ENCODE measurements around the gene SLC66A2. TPM values are rescaled to one million over a fixed set of nuclear protein-coding genes. Genes with fewer than 3 reads are reported as not detected.

Gene SLC66A2
- total RNA-seq, 1 donor from 2014 or later: 47.6 TPM

DNA sequence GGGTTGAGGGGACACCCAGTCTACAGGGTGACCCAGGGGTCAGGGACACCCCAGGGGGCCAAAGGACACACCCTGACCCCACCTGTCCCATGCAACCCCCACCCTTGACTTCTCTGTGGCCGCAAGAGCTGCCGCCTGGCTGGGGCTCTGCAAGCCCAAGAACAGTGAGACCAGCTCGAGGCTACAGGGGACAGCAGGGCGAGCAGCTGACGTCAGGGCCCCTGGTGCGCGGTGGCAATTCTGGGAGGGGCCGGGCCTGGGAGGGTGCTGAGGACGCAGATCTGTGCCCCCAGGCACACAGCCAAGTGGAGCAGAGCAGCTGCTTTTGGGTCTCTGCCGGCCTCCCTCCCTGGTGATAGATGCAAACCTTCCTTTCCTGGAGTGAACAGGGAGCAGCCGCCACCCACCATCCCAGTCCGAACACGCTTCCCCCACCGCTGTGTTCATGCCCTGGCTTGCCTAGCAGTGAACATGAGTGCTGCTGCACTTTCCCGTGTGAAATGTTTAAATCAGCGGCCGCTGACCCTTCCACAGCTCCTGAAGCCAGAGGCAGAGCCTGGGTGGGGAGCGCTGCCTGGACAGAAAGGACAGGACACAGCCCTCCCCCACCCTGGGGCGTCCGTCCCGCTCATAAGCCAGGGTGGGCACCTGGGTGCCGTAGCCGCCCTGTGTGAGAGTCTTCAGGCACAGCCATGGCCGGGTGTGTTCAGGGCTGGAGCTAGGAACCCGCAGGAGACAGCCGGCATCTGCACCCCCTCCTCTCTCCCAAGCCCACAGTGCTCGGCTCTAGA lies 46.9 kb downstream of the SLC66A2 start:
- DNase-seq (ENCODE audit: low read depth, low spot score): no peak

DNA sequence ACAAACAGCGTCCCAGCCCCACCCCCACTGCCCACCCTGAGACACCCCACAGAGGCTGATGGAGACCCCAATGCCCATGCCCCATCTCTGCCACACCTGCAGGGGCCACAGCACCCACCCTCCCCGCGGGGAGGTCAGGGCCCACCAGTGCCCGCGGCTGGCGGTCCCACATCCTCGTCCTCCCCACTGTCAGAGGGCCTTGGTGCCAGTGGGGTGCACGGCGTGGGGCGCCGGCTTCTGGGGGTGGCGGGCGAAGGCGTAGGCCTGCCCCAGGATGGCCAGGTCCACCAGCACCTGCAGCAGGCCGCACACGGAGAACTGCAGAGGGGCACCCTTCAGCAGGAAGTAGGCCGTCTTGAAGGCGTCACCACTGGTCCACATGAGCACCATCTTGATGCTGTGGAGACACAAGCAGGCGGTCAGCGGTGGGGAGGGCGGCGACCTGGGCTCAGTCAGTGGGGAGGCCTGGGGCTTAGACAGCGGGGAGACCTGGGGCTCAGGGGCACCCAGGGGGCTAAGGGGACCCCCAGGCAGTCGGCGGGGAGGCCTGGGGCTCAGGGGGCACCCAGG lies 47.6 kb downstream of the SLC66A2 start:
- no peak for DNase-seq (ENCODE audit: low read depth, low spot score)

DNA sequence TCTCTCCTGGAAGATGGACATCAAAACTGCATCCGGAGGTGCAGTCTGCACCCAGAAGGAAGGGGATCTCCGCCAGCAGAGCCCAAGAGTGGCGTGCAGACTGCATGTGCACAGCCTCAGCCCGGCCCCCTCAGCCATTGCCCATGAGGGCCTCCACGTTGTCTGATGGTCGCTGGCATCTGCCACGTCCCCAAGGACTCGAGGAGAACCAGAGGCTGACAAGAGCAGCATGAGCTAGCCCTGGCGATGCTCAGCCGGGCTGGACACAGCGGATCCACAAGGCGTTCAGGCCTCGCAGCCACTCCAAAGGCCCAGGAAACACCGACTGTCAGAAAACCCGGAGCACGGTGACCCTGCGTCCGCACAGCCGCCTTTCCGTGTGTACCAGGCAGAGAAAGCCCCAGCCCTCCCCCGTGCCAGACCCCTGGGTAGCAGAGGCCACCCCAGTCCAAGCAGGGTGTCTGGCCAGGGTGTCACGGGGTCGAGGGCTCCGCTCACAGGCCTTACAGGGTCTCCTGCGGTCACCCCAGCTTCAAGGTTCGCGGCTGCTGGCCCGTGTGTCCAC lies 48.3 kb downstream of the SLC66A2 start:
- no peak for DNase-seq (ENCODE audit: low read depth, low spot score)

DNA sequence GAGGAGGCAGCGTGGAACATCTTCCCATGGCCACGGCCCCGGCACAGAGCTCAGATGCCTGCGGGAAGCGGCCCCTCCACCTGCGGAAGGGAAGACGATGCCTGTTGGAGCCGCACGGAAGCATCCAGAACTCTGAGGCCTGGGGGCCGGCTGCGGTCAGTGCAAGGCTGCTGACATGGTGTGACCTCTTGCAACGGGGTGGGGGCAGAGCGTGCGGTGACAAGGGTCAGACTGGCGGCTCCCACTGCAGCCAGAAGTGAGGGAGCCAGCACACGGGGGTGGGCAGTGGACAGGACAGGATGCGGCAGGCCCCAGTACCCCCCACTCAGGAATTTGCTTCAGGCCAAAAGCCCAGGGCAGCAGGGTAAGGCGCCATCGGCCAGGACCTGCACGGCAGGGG lies 48.8 kb downstream of the SLC66A2 start:
- no peak for DNase-seq (ENCODE audit: low read depth, low spot score)

DNA sequence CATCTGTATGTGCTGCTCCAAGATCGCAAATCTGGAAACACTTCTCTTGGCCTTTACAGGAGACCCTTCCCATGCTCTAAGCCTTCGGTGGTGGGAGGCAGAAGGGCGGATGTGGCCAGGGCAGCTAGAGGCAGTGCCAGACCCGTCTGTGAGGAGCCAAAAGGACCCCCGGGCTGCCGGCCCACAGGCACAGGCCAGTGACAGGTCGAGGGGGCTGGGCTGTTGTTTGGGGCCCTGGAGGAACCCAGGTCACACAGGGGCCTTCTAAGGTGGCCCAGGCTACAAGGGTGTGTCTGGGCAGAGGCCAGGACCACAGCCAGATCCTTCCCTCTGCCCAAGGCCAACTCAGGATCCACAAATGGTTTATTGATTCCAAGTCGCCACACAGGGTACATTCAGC lies 49.4 kb downstream of the SLC66A2 start:
- no peak for DNase-seq (ENCODE audit: low read depth, low spot score)

DNA sequence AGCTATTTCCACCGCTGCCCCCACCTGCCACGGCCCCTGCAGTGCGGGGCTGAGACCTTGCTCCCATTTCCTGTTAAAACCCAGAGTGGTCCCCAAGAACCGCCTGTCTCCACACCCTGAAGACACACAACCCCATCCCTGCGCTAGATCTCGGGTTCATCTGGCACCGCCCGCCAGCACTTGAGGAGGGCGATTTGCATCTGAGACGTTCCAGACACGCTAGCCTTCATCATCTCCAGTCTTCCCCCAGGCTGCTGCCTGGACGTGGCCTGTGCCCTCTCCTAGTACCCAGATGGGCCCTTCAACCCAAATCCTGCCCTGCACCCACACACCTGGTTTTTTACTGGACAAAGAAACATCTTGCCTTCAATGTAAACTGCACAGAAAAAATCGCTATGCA lies 49.8 kb downstream of the SLC66A2 start:
- no peak for DNase-seq (ENCODE audit: low read depth, low spot score)

DNA sequence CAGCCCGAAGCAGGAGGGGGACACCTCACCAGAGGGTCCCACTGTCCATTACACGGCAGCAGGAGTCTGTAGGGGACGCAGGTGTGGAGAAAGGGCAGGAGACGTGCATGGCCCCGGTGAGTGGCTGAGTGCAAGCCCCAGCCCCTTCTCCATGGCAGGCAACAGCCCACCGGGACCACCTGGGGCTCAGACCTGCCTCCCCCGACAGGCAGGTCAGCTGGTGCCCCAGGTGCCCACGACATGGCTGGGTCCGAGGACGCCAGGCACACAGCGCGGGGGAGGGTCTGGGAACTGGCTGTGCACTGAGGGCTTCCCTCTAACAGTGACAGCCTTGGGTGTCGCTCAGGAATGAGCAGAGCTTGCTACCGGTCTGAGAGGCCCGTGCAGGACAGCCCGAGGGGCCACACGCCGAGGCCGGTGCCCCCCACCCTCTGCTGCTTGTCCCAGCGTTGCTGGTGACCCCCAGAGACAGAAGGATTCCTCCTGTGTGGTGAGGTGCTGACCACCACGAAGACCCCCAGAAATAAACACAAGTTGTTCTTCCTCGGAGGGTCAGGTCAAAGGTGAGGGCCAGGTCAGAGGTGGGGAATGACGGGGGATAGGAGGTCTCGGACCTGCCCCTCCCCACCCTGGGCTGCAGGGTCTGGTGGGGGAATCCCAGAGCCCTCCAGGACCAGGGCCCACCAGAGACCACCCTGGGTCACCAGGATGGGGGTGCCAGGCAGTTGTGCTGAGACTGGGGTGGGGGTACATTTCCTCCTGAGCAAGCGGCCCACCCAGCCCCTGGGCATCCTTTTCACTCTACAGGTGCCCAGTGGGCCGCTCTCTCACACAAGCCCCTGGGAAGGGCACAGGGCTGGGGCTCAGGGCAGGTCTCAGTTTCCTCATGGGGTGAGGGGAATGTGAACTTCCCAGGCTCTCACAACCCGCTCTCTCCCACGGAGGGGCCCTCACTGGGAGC lies 50.6 kb downstream of the SLC66A2 start:
- no peak for DNase-seq (ENCODE audit: low read depth, low spot score)

DNA sequence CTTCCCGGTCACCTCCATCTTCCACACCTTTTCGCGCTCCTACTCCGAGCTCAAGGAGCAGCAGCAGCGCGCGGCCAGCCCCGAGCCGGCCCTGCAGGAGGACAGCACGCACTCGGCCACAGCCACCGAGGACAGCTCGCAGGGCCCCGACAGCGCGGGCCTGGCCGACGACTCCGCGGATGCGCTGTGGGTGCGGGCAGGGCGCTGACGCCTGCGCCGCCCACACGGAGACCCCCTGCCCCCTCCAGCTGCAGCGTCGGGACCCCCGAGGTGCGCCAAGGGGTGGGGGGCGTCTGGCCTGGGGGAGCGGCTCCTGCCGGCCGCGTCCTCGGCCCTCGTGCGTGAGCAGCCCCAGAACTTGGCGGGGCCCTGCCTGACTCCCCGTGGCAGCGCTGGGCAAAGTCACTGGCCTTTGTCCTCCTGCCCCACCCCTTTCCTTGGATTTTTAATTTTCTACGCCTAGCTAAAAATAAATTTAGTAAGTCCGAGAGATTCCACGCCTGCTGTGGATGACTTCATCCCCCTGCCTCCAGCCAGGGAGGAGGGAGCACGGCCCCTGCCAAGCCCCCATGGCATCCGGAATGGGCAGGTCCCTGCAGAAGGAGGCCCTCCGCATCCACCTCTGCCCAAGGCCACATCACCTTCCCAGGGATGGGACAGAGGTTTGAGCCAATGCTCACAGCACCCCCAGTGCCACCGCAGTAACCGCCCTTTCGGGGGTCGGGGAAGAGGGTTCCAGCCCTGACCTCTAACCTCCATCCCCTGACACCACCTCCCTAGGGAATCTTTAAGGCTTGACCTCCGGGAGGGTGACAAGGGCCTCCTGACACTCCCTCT lies 51.6 kb downstream of the SLC66A2 start:
- no peak for DNase-seq (ENCODE audit: low read depth, low spot score)

DNA sequence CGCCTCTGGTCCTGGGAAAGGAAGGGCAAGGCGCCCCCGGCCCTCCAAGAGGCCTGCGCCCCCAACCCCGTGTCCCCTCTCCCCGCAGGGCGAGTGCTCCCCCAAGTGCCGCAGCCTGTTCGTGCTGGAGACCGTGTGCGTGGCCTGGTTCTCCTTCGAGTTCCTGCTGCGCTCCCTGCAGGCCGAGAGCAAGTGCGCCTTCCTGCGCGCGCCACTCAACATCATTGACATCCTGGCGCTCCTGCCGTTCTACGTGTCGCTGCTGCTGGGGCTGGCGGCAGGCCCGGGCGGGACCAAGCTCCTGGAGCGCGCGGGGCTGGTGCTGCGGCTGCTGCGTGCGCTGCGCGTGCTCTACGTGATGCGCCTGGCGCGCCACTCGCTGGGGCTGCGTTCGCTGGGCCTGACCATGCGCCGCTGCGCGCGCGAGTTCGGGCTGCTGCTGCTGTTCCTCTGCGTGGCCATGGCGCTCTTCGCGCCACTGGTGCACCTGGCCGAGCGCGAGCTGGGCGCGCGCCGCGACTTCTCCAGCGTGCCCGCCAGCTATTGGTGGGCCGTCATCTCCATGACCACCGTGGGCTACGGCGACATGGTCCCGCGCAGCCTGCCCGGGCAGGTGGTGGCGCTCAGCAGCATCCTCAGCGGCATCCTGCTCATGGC lies 52.4 kb downstream of the SLC66A2 start:
- DNase-seq (ENCODE audit: low read depth, low spot score): no peak

DNA sequence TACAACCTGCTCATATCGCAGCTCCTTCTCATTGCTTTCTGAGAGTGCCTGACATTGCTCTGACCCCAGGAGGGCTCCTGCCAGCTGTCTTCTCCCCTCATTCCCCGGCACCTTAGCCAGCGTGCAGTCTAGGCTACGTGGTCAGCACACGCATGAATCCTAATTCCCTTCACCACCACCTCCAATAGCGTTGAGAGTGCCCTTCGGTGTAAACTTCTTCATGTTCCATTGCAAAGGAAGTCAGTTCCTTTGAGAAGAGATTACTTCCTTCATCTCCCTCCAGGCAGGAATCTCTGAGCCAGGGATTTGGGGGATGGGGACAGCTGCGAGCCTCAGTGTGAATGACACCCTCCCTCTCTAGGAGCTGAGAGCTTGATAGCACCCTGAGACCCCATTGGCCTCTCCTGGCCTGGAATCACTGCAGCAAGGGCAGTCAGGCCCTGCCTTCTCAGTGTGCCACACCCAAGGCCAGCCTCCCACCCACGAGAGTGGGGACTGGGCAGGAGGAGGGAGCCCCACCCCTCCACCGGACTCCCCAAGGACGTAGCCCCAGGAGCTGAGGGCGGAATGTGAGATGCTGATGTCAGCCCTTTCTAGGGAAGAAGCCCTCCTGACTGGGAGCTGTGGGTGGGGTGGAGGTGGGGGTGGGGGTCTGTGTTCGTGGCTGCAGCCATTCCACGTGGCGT lies 53.4 kb downstream of the SLC66A2 start:
- DNase-seq (ENCODE audit: low read depth, low spot score): no peak

DNA sequence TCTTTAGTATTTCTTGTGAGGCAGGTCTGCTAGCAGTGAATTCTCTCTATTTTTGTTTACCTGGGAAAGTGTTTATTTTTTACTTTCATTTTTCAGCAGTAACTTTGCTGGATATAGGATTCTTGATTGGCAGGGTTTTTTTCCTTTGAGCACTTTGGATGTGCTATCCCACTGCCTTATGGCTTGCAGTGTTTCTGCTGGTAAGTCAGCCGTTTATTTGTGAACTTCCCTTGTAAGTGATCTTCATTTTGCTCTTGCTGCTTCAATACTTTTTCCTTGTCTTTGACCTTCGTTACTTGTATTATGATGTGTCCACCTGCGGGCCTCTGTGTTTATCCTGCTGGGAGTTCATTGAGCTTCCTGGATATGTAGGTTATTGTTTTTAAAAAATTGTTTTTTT lies 54.7 kb downstream of the SLC66A2 start:
- DNase-seq (ENCODE audit: low read depth, low spot score): no peak

DNA sequence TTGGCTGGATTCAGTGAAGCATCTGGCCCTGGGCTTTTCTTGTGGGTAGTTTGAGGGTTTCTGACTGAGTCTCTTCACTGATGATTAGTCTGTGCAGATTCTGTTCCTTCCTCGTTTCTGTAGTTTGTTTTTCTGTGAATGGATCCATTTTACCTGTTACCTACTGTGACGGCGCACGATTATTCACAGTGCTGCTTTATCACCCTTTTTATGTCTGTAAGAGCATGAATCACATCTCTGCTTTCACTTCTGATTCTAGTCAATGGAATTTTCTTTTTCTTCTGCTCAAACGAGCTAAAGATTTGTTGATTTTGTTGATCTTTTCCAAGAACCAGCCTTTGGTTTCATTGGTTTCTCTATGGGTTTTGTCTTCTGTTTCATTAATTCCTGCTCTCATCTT lies 60.8 kb downstream of the SLC66A2 start:
- no peak for DNase-seq (ENCODE audit: low read depth, low spot score)

DNA sequence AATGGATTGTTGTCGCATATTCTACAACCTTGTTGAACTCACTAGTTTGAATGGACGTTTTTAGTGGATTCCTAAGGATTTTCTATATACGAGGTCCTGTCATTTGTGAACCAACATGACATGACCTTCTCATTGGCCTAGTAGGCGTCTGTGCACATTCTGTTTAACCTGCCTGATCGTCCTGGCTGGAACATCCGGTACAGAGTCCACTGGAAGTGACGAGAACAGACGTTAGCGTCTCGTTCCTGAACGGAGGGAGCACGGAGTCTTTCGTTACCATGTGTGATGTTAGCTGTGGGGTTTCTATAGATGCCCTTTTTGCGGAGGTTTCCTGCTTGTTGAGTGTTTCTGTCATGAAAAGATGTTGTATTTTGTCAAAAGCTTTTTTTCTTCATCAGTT lies 61.9 kb downstream of the SLC66A2 start:
- no peak for DNase-seq (ENCODE audit: low read depth, low spot score)

DNA sequence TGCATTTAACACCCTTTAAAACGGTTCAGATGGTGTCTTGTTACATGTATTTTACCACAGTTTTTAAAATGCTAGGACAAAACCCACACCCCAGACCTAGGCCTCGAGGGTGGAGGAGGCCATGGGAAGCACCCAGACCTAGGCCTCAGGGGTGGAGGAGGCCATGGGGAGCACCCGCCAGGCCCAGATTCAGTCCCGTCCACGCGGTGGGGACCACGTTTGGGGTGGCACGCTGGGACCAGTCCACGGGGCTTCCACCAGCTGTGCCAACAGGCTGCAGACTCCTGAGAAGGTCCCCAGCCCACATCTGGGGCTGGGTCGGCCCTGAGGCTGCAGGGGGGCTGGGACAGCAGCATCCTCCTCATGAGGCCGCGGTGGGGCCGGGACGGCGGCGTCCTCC lies 63.4 kb downstream of the SLC66A2 start:
- no peak for DNase-seq (ENCODE audit: low read depth, low spot score)

DNA sequence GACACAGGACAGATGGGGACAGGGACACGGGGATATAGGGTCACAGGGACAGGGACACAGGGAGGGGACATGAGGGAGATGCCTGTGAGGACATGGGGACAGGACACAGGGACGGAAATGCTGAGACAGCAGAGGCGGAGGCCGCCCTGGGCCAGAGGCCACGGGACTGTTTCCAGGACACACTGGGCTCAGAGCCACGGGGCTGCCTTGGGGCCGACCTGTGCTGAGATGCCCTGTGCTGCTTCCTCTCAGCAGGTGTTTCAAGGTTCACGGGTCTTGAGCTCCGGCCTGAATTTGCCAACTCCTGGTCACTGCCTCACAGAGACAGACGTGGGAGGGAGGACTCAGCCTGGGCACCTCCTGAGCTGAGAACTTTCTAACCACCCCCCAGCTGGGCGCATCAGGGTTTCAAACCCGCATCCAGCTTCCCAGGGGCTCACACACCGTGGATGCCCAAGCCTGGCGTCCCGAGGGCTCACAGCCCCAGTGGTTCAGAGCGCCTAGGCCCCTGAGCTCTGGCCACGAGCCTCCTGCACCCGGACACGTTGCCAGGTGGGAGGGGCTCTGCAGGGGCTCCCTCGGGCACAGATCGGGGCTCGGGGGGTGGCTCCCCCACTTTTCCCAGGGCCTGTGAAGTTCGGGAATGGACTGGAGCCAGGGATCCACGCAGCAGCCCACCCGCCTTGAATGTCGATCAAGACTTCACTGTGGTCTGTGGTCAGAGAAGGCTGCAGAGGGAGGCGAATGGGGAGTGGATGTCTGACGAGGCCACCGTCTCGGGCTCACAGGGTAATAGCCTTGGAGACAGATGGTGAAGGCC lies 64.1 kb downstream of the SLC66A2 start:
- DNase-seq (ENCODE audit: low read depth, low spot score): no peak

DNA sequence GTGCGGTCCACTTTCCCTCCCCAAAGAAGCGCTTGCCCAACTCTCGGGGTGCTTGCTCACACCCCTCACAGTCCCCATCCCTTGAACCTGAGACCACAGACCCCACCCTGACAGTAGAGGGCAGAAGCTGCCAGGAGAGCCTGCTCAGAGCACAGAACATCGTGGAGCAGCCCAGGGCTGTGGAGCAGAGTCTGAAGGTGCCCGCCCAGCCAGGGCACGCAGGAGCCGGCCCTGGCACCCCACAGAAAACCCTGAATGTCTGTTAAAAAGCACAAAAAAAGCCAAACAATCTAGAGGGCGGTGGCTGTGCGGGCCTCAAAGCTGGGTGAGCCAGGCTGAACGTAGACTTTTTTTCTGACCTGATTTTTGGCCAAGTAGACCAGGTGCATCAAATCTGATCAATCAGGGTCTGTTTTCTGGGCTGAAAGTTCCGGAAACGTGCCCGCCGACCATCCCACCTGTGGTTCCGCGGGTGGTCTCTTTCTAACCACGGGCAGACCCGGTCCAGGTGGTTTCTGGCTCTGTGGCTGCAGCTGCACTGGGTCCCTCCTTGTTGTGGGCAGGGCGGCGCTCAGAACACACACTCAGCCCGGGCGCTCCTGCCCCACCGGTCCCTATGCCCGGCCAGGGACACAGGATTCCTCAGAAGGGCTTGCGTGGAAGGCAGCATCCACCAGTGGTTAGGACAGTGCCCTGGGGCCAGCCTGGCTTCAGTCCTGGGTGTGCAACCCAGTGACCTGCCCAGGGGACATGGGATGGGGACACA lies 66.3 kb downstream of the SLC66A2 start:
- DNase-seq (ENCODE audit: low read depth, low spot score): no peak

DNA sequence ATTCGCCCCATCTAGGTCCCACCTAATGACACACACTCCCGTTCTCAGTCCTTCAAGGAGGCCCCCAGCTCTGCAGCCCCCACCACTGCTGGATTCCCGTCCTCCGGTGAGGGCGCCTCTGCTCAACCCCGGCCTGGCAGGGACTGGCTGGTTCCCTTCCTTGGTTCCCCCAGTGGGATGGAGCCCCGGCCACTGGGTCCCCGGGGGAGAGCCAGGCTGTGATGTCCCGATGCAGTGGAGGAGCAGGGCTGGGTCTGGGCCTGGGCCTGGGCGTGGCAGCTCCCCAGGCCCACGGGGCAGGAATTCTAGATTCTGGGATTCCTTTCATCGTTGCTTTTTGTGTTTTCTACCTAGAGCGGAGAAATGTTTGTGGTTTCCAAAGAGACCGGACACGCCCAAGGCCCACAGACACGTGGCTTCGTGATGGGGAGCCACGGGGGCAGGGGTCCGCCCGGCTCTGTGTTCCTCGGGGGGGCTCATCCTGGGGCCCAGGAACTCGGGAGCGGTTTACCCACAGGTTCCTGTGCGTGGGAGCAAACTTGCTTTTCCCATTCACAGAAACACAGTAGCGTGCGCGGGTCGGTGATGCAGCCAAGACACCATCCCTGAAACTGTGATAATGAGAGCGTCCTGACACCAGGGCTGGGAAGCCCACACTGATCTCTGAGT lies 67.0 kb downstream of the SLC66A2 start:
- no peak for DNase-seq (ENCODE audit: low read depth, low spot score)

Measured in pulmonary artery endothelial cell (primary cell).